BJ (cell line): ENCODE measurements around the gene ATP7B. TPM values are rescaled to one million over a fixed set of nuclear protein-coding genes. Genes with fewer than 3 reads are reported as not detected.

Experiments used
- CTCF ChIA-PET: fragments of 350-600 bp; formaldehyde crosslinking; extraction: SDS; loops from one replicate; lab custom pipeline; 2021; ENCODE audit warnings: antibody characterized with exemption, inconsistent platforms; lab: Yijun Ruan, JAX
- POLR2A ChIA-PET: fragments of 300-600 bp; sonication (Branson Sonifier 250); formaldehyde crosslinking; extraction: SDS; loops from one replicate; lab custom pipeline; 2021; ENCODE audit warnings: antibody characterized with exemption; lab: Charles Lee
- DNase-seq: peaks from one replicate; pipeline ENCODE4 v3.0.0-alpha.2; 2011; ENCODE audit warnings: low read depth
- H3K27me3 ChIP-seq: 2 replicates; pipeline ENCODE4 v1.6.0; 2011; ENCODE audit warnings: low read length; ENCODE audit not compliant: control insufficient read depth, insufficient read depth
- H3K36me3 ChIP-seq: 2 replicates; pipeline ENCODE4 v1.5.1; 2011; ENCODE audit warnings: low read length; ENCODE audit not compliant: control insufficient read depth, insufficient read depth
- H3K4me3 ChIP-seq: 2 replicates; pipeline ENCODE4 v1.5.1; 2011; ENCODE audit warnings: low read depth, mild to moderate bottlenecking, control low read depth, low read length
- polyA plus RNA-seq: library from polyadenylated mRNA; depleted of rRNA; stranded (reverse); fragments of >200 nt; gene quantifications from 2 replicates; pipeline ENCODE4 v1.2.3, GENCODE V29; 2011; rRNA removed
- TF ChIP-seq, protein P1 (sequence below): IDR thresholded peaks from 2 replicates; pipeline ENCODE4 v1.5.1; 2011; ENCODE audit warnings: low read depth, mild to moderate bottlenecking, control low read depth, inconsistent platforms, low read length, moderate library complexity; ENCODE audit not compliant: insufficient read depth

ATP7B gene
- polyA plus RNA-seq, 1 experiment, result 2.5 TPM

DNA sequence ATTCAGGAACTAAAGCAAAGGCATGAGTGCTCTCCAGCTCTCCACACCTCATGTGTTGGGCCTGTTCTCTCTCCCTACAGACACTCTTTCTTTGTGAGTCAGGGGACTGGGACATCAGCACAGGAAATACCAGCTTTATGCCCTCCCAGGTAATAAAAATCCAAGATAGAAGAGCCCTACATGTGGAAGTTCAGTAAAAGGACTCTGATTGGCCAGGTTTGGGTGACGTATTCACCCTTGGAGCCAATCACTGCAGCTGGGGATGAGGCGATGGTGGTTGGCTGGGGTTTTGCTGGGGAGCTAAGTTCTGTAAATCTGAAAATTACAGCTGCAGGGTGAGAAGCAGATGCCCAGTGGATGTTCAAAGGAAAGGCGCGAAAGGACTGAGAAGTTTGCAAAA is 117.0 kb downstream of the ATP7B start:
- H3K27me3 ChIP-seq, result no peaks in the 10 kb centered on the region; the same call in 1 of the 2 replicates
- CTCF ChIA-PET, result interaction anchor here (0.8 to 4.6 kb wide), 4 partner anchors 20 to 557 kb away, joined by 3 to 42 read pairs (median 6); no protein-coding TSS in a partner anchor
- no peak overlapping the region for H3K4me3 ChIP-seq
- no peak for DNase-seq
- no peaks in the 10 kb centered on the region for H3K36me3 ChIP-seq
- POLR2A ChIA-PET, result no interaction called here
- TF ChIP-seq, protein P1, sequence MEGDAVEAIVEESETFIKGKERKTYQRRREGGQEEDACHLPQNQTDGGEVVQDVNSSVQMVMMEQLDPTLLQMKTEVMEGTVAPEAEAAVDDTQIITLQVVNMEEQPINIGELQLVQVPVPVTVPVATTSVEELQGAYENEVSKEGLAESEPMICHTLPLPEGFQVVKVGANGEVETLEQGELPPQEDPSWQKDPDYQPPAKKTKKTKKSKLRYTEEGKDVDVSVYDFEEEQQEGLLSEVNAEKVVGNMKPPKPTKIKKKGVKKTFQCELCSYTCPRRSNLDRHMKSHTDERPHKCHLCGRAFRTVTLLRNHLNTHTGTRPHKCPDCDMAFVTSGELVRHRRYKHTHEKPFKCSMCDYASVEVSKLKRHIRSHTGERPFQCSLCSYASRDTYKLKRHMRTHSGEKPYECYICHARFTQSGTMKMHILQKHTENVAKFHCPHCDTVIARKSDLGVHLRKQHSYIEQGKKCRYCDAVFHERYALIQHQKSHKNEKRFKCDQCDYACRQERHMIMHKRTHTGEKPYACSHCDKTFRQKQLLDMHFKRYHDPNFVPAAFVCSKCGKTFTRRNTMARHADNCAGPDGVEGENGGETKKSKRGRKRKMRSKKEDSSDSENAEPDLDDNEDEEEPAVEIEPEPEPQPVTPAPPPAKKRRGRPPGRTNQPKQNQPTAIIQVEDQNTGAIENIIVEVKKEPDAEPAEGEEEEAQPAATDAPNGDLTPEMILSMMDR, result no peak

DNA sequence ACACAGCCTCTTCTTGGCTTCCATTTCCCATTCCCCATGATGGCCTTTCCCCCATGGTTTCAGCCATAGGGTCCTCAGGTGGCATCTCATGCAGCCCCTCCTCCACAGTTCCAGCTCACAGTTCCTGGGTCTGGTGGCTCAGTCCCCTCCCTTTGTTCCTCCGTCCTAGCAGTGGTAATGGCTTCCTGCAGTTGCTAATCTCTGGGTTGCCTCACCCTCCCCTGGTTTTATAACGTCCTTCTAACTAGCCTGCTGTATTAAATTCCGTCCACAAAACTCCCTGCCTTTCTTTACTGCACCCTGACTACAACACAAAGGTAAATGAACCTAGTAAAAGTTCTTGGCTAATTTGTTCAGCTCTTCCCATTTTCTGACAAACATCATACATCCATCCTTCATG is 118.6 kb downstream of the ATP7B start:
- Histone ChIP-seq H3K36me3 (no peaks in the 10 kb centered on the region), H3K27me3 (no peaks in the 10 kb centered on the region; the same call in 1 of the 2 replicates), H3K4me3 (no peak overlapping the region)
- no peak for DNase-seq
- ChIA-PET POLR2A (no interaction called here), CTCF (interaction anchor here (4.6 kb wide), 1 partner anchor 234 kb away, joined by 42 read pairs; no protein-coding TSS in a partner anchor)
- TF ChIP-seq, protein P1, result no peak

DNA sequence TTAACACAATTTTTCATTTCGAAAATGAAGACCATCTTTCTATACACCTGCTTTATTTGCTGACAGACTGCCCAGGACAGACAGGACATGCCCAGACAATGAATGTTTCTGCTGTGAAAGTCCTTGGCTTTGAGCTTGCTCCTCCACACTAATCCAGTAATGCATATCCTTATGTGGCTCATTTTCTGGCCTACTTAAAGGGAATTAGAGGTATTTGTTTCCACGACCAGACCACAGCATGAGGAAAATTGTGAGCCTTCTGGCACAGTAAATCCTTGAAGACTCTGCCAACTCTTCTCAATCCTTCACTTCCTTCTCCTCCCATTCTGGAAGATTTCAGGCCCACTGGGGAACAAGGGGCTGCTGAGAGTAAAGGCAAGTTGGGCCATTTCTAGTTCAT is 123.8 kb downstream of the ATP7B start:
- Histone ChIP-seq H3K36me3 (no peaks in the 10 kb centered on the region), H3K4me3 (no peak overlapping the region), H3K27me3 (0 out of 2 replicates have a peak, but pooled peaks cover 2% of the 10 kb centered on the region)
- POLR2A ChIA-PET, result no interaction called here
- DNase-seq, result no peak
- TF ChIP-seq, protein P1, result no peak
- CTCF ChIA-PET, result no interaction called here

DNA sequence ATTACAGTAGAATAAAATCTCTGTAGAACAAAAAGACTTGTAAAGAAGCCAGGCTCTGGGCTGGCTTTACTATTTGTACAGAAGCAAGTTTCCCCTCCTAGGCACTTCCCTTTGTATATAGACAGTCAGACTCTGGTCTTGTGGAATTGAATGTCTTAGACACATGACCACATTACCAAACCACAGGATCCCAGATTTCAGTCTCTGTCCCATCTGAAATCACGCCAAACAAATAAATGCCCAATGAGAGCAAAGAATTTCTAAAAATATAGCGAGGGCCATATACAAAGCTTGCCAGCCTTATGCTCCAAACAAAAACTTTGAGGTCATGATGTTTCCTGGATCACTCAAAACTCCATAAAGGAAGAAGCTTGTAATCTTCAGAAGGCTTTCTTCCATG is 125.6 kb downstream of the ATP7B start:
- ChIA-PET CTCF (interaction anchor here (2.8 kb wide), 1 partner anchor 10 kb away, joined by 17 read pairs; no protein-coding TSS in a partner anchor), POLR2A (no interaction called here)
- H3K4me3 ChIP-seq, result no peak overlapping the region
- H3K27me3 ChIP-seq, result 0 out of 2 replicates have a peak, but pooled peaks cover 2% of the 10 kb centered on the region
- H3K36me3 ChIP-seq, result no peaks in the 10 kb centered on the region
- TF ChIP-seq, protein P1, result no peak
- no peak for DNase-seq

DNA sequence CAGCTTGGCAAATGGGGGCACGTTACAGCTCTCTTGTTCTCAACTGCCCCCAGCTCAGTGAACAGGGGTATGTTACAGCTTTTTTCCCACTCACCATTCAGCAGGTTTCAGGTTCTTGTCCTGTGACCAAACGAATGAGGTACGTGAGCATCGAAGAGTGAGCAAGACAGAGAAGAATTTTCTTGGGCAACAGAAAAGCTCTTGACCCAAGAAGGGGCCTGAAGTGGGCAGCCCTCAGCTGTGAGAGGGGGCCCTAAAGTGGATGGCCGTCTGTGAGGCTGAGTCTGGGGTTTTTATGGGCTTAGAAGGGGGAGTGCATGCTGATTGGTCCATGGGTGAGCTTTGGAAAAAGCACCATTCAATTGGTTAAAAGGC is 128.0 kb downstream of the ATP7B start:
- H3K4me3 ChIP-seq, result no peak overlapping the region
- no peak for DNase-seq
- ChIA-PET POLR2A (no interaction called here), CTCF (no interaction called here)
- H3K36me3 ChIP-seq, result no peaks in the 10 kb centered on the region
- TF ChIP-seq, protein P1, result no peak
- 0 out of 2 replicates have a peak, but pooled peaks cover 2% of the 10 kb centered on the region for H3K27me3 ChIP-seq

Other genes with a start within 250 kb of the ATP7B start
- 5.6 and 6.5 TPM in 2 replicates for gene DHRS12, start 207.3 kb downstream of the ATP7B start, polyA plus RNA-seq
- gene TMEM272, start 166.3 kb downstream of the ATP7B start, polyA plus RNA-seq, result not detected in 2 replicates
- gene CCDC70, start 149.5 kb downstream of the ATP7B start, polyA plus RNA-seq, result not detected in 2 replicates
- 6.2 and 16.3 TPM in 2 replicates for gene ALG11, start 948 bp upstream of the ATP7B start, polyA plus RNA-seq
- 8.9 and 15.9 TPM in 2 replicates for gene UTP14C, start 13.2 kb upstream of the ATP7B start, polyA plus RNA-seq
- gene NEK5, start 117.6 kb upstream of the ATP7B start, polyA plus RNA-seq, result 0.04 and 0.05 TPM in 2 replicates
- gene NEK3, start 148.1 kb upstream of the ATP7B start, polyA plus RNA-seq, result 4.8 and 10.1 TPM in 2 replicates